Esophagus squamous epithelium (tissue), 4 donors: ENCODE measurements around the gene MEIS3.

Experiments used
- POLR2A ChIP-seq, 4 donors: fragments of 450-650 bp; IDR thresholded peaks; one replicate each; pipeline ENCODE4 v1.6.1; 2017; ENCODE audit warnings: antibody characterized with exemption in 4 of 4, mild to moderate bottlenecking in 4 of 4, moderate library complexity in 3 of 4
- TF ChIP-seq, protein P1 (sequence below), 6 experiments: fragments of 450-650 bp in 4 of 6; fragments of 200-600 bp in 2 of 6; sonication (generic) in 2 of 6; IDR thresholded peaks; one replicate each; pipeline ENCODE4 v1.5.1; 2016 to 2019; ENCODE audit warnings: antibody characterized with exemption in 6 of 6, mild to moderate bottlenecking in 4 of 6, moderate library complexity in 4 of 6

DNA sequence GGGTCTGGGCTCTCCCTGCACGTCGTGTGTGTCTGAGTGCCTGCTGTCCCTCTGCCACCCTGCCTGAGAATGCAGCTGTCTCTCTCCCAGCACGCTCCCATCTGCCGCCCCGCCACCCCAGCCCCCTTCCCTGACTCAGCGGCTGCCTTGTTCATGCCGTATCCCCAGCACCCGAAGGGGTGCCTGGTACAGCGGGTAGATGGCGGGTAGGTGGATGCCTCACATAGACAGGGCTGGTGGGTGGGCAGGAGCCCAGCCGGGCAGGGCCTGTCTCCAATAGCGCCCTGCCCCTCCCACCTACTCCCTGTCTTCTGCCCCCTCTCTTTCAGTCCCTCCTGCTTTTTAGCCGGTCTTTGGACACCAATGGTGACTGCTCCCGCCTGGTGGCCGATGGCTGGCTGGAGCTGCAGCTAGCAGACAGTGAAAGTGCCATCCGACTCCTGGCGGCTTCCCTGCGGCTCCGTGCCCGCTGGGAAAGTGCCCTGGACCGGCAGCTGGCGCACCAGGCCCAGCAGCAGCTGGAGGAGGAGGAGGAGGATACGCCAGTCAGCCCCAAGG lies 39.9 kb downstream of the MEIS3 start:
- TF ChIP-seq, protein P1, sequence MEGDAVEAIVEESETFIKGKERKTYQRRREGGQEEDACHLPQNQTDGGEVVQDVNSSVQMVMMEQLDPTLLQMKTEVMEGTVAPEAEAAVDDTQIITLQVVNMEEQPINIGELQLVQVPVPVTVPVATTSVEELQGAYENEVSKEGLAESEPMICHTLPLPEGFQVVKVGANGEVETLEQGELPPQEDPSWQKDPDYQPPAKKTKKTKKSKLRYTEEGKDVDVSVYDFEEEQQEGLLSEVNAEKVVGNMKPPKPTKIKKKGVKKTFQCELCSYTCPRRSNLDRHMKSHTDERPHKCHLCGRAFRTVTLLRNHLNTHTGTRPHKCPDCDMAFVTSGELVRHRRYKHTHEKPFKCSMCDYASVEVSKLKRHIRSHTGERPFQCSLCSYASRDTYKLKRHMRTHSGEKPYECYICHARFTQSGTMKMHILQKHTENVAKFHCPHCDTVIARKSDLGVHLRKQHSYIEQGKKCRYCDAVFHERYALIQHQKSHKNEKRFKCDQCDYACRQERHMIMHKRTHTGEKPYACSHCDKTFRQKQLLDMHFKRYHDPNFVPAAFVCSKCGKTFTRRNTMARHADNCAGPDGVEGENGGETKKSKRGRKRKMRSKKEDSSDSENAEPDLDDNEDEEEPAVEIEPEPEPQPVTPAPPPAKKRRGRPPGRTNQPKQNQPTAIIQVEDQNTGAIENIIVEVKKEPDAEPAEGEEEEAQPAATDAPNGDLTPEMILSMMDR (IDR thresholded peaks at IDR 0.05) = no peak
- TF ChIP-seq POLR2A (IDR thresholded peaks at IDR 0.05) = no peak
